ENCODE results near the gene HSD3B7. TPM values are rescaled to one million over a fixed set of nuclear protein-coding genes. Genes with fewer than 3 reads are reported as not detected.
"Not testable (repeated sequence)": the region's sequence is repeated elsewhere in the genome, so short reads cannot be mapped to it uniquely, and the experiment has no call there.

The HSD3B7 gene
- total and polyA plus RNA-seq, 10 of the 15 experiments (the other 5 are each of a cell fraction or from before 2014, with no cell fraction given), result 0.18 to 1.8 (median 0.48) TPM; not detected in 1

GRCh38 chr16:31010585-31011325 lies 25.7 kb downstream of the HSD3B7 start, which contains the start of gene STX1B:
Gene STX1B (minus strand): TSS chr16:31010638. CDS start chr16:31010396, 242 bp downstream.
- BruUV-seq (replicated peaks), result no TSS peak
- ChIA-PET SMC1A (ENCODE audit: uncharacterized antibody, unreplicated experiment) (no interaction called here), CTCF (no interaction called here), RAD21 (ENCODE audit: unreplicated experiment) (no interaction called here), POLR2A (no interaction called here)
- no peaks in the 10 kb centered on the region for H3K36me3 ChIP-seq (ENCODE audit: control insufficient read depth in 2 of 2, insufficient read depth in 2 of 2, low read length in 1 of 2)
- H3K4me1 ChIP-seq (ENCODE audit: control insufficient read depth, insufficient read depth, low read length), result no peaks in the 10 kb centered on the region
- H3K27ac ChIP-seq (ENCODE audit: control insufficient read depth, insufficient read depth), result no peak within 1 kb of the TSS
- no peak within 1 kb of the TSS for H3K4me2 ChIP-seq (ENCODE audit: control insufficient read depth, insufficient read depth)
- H4K20me1 ChIP-seq (ENCODE audit: control insufficient read depth, insufficient read depth), result no peaks in the 10 kb centered on the region
- 27% methylated on average over 18 of the region's 45 CpGs for WGBS (ENCODE audit: insufficient coverage, insufficient replicate concordance, low lambda C conversion rate, missing lambda C conversion rate)
- TF ChIP-seq POLR2AphosphoS2 (IDR thresholded peaks at IDR 0.05; ENCODE audit: low read depth, low read length) (no peak), SIX5 (IDR thresholded peaks at IDR 0.05; ENCODE audit: low read depth, low read length, severe bottlenecking) (no peak), IKZF2 (IDR thresholded peaks at IDR 0.05) (no peak)
- DNase-seq (ENCODE audit: low read depth, low spot score) (no peak), FAIRE-seq (no peak), ATAC-seq (no peak)
- intact Hi-C loops (cut with micrococcal nuclease; ENCODE audit: unreplicated experiment), result no loop called here
- H2AFZ ChIP-seq (ENCODE audit: control insufficient read depth, low read depth, low read length), result no peak within 1 kb of the TSS
- in situ Hi-C loops (cut with MboI), result no loop called here
- H3K79me2 ChIP-seq (ENCODE audit: control insufficient read depth, insufficient read depth, low read length), result no peaks in the 10 kb centered on the region
- H3K27me3 ChIP-seq (replicated peaks in 1 of 2; ENCODE audit: control insufficient read depth in 2 of 2, insufficient read depth in 2 of 2, low read length in 1 of 2), result peaks cover 3 to 10% of the 10 kb centered on the region in 2 experiments
- H3K4me3 ChIP-seq, result no peak within 1 kb of the TSS
- H3K9ac ChIP-seq (ENCODE audit: control insufficient read depth, insufficient read depth, low read length), result no peak within 1 kb of the TSS
- H3K9me3 ChIP-seq (replicated peaks; ENCODE audit: control insufficient read depth, insufficient read depth, low read length), result no peaks in the 10 kb centered on the region

DNA sequence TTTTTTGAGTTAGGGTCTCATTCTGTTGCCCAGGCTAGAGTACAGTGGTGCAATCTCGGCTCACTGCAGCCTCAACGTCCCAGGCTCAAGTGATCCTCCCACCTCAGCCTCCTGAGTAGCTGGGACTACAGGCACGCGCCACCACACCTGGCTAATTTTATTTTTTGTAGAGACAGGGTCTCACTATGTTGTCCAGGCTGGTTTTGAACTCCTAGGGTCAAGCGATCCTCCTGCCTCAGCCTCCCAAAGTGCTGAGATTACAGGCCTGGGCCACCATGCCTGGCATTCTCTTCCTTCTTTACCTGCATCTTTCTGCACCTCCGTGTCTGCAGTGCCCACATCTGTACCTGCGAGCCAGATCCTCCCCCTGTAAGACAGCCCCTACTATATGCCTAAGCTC lies 26.8 kb downstream of the HSD3B7 start:
- H3K4me1 ChIP-seq (ENCODE audit: control insufficient read depth, insufficient read depth, low read length); ATAC-seq; intact Hi-C loops (cut with micrococcal nuclease; ENCODE audit: unreplicated experiment); H3K4me3 ChIP-seq; H3K9ac ChIP-seq (ENCODE audit: control insufficient read depth, insufficient read depth, low read length); H3K4me2 ChIP-seq (ENCODE audit: control insufficient read depth, insufficient read depth); H4K20me1 ChIP-seq (ENCODE audit: control insufficient read depth, insufficient read depth); H3K36me3 ChIP-seq (ENCODE audit: control insufficient read depth in 2 of 2, insufficient read depth in 2 of 2, low read length in 1 of 2); FAIRE-seq; SMC1A ChIA-PET (ENCODE audit: uncharacterized antibody, unreplicated experiment); H3K9me3 ChIP-seq (replicated peaks; ENCODE audit: control insufficient read depth, insufficient read depth, low read length); DNase-seq (ENCODE audit: low read depth, low spot score); RAD21 ChIA-PET (ENCODE audit: unreplicated experiment); BruUV-seq (replicated peaks); H2AFZ ChIP-seq (ENCODE audit: control insufficient read depth, low read depth, low read length); H3K79me2 ChIP-seq (ENCODE audit: control insufficient read depth, insufficient read depth, low read length); H3K27ac ChIP-seq (ENCODE audit: control insufficient read depth, insufficient read depth); in situ Hi-C loops (cut with MboI): not testable (repeated sequence)
- POLR2A ChIA-PET, result interaction anchor here (0.7 kb wide), 2 partner anchors 18 to 292 kb away, joined by 4 to 5 read pairs; no protein-coding TSS in a partner anchor
- peaks cover 3 to 10% of the 10 kb centered on the region in 2 experiments for H3K27me3 ChIP-seq (replicated peaks in 1 of 2; ENCODE audit: control insufficient read depth in 2 of 2, insufficient read depth in 2 of 2, low read length in 1 of 2)
- 49% methylated on average over 7 of the region's 7 CpGs for WGBS (ENCODE audit: insufficient coverage, insufficient replicate concordance, low lambda C conversion rate, missing lambda C conversion rate)
- CTCF ChIA-PET, result interaction anchor here (1.3 kb wide), 1 partner anchor 11 kb away, joined by 3 read pairs; no protein-coding TSS in a partner anchor

- H3K27ac ChIP-seq (ENCODE audit: control insufficient read depth, insufficient read depth); H3K9me3 ChIP-seq (replicated peaks; ENCODE audit: control insufficient read depth, insufficient read depth, low read length); H3K4me1 ChIP-seq (ENCODE audit: control insufficient read depth, insufficient read depth, low read length); POLR2A ChIA-PET; H3K4me3 ChIP-seq; H3K4me2 ChIP-seq (ENCODE audit: control insufficient read depth, insufficient read depth); DNase-seq (ENCODE audit: low read depth, low spot score); in situ Hi-C loops (cut with MboI); H3K79me2 ChIP-seq (ENCODE audit: control insufficient read depth, insufficient read depth, low read length); H3K9ac ChIP-seq (ENCODE audit: control insufficient read depth, insufficient read depth, low read length); intact Hi-C loops (cut with micrococcal nuclease; ENCODE audit: unreplicated experiment); SMC1A ChIA-PET (ENCODE audit: uncharacterized antibody, unreplicated experiment); BruUV-seq (replicated peaks); RAD21 ChIA-PET (ENCODE audit: unreplicated experiment); H2AFZ ChIP-seq (ENCODE audit: control insufficient read depth, low read depth, low read length); CTCF ChIA-PET; ATAC-seq; H4K20me1 ChIP-seq (ENCODE audit: control insufficient read depth, insufficient read depth); FAIRE-seq; H3K36me3 ChIP-seq (ENCODE audit: control insufficient read depth in 2 of 2, insufficient read depth in 2 of 2, low read length in 1 of 2): not testable (repeated sequence)
- H3K27me3 ChIP-seq (replicated peaks in 1 of 2; ENCODE audit: control insufficient read depth in 2 of 2, insufficient read depth in 2 of 2, low read length in 1 of 2), result peaks cover 3 to 10% of the 10 kb centered on the region in 2 experiments
These were observed 28.3 kb downstream of the HSD3B7 start for GRCh38 chr16:31013292-31013691.
